Raji (cell line): ENCODE results near the gene FBP2.

ENCODE experiments used
- POLR2A ChIP-seq: IDR thresholded peaks from 2 replicates; pipeline ENCODE4 v1.6.1; 2011; ENCODE audit warnings: low read depth, low read length, control low read depth; ENCODE audit not compliant: insufficient read depth

The FBP2 gene

GRCh38 chr9:94613003-94613402, 19.4 kb upstream of the FBP2 start:
- no peak for TF ChIP-seq POLR2A

GRCh38 chr9:94612071-94612470, 18.4 kb upstream of the FBP2 start:
- no peak for TF ChIP-seq POLR2A

GRCh38 chr9:94611638-94612068, 18.0 kb upstream of the FBP2 start:
- no peak for TF ChIP-seq POLR2A

GRCh38 chr9:94610181-94610606, 16.6 kb upstream of the FBP2 start:
- TF ChIP-seq POLR2A, result no peak

- no peak for TF ChIP-seq POLR2A
These were observed 13.7 kb upstream of the FBP2 start for GRCh38 chr9:94607423-94607691.

GRCh38 chr9:94606646-94607422, 13.2 kb upstream of the FBP2 start:
- TF ChIP-seq POLR2A, result no peak

- TF ChIP-seq POLR2A, result no peak
These were observed 9.9 kb upstream of the FBP2 start for GRCh38 chr9:94603259-94604160.

- TF ChIP-seq POLR2A, result no peak
These were observed 9.0 kb upstream of the FBP2 start for GRCh38 chr9:94602666-94603065.

GRCh38 chr9:94600715-94601114, 7.1 kb upstream of the FBP2 start:
- TF ChIP-seq POLR2A, result no peak

- TF ChIP-seq POLR2A, result no peak
These were observed 6.6 kb upstream of the FBP2 start for GRCh38 chr9:94600258-94600657.

- no peak for TF ChIP-seq POLR2A
These were observed 5.5 kb upstream of the FBP2 start for GRCh38 chr9:94599102-94599501.

- no peak for TF ChIP-seq POLR2A
These were observed 1.7 kb downstream of the FBP2 start for GRCh38 chr9:94591876-94592275.

- TF ChIP-seq POLR2A, result no peak
These were observed 4.9 kb downstream of the FBP2 start for GRCh38 chr9:94588681-94589080.

GRCh38 chr9:94586814-94587213, 6.8 kb downstream of the FBP2 start:
- no peak for TF ChIP-seq POLR2A

- no peak for TF ChIP-seq POLR2A
These were observed 7.3 kb downstream of the FBP2 start for GRCh38 chr9:94586316-94586715.

- TF ChIP-seq POLR2A, result no peak
These were observed 9.1 kb downstream of the FBP2 start for GRCh38 chr9:94584555-94584954.

- TF ChIP-seq POLR2A, result no peak
These were observed 11.9 kb downstream of the FBP2 start for GRCh38 chr9:94581728-94582127.

GRCh38 chr9:94577571-94577970, 16.1 kb downstream of the FBP2 start:
- no peak for TF ChIP-seq POLR2A
